A673 (cell line): ENCODE measurements around the gene GAS7. TPM values are rescaled to one million over a fixed set of nuclear protein-coding genes. Genes with fewer than 3 reads are reported as not detected.

Source experiments
- BruUV-seq: library from RNA; stranded (reverse); fragments of 400-500 nt; replicated peaks from 2 replicates; lab custom pipeline; 2021; lab: Mats Ljungman, UMichigan
- CTCF ChIA-PET: fragments of 300-600 bp; sonication (Branson Sonifier 250); formaldehyde crosslinking; loops from one replicate; lab custom pipeline; 2022; ENCODE audit warnings: antibody characterized with exemption; lab: Charles Lee
- POLR2A ChIA-PET: fragments of 300-600 bp; sonication (Branson Sonifier 250); formaldehyde crosslinking; loops from one replicate; lab custom pipeline; 2022; ENCODE audit warnings: antibody characterized with exemption; ENCODE audit not compliant: low non-redundant PET; lab: Charles Lee
- DNase-seq: peaks from one replicate; pipeline ENCODE4 v3.0.0-alpha.2; 2015; ENCODE audit warnings: low spot score
- H3K27ac ChIP-seq: fragments of 200-600 bp; sonication (generic); 2 replicates; pipeline ENCODE4 v1.5.1; 2016; ENCODE audit warnings: mixed run types, low read depth, mild to moderate bottlenecking, mixed read lengths, antibody characterized with exemption, low read length; ENCODE audit not compliant: poor library complexity, severe bottlenecking
- H3K27me3 ChIP-seq: fragments of 200-600 bp; sonication (generic); replicated peaks from 2 replicates; pipeline ENCODE4 v1.6.1; 2017; ENCODE audit warnings: mixed run types, low read depth, mild to moderate bottlenecking, mixed read lengths, antibody characterized with exemption, low read length; ENCODE audit not compliant: insufficient read depth, poor library complexity
- H3K36me3 ChIP-seq: fragments of 200-600 bp; sonication (generic); 2 replicates; pipeline ENCODE4 v1.6.1; 2016; ENCODE audit warnings: mixed run types, mild to moderate bottlenecking, mixed read lengths, antibody characterized with exemption, low read length; ENCODE audit not compliant: insufficient read depth, poor library complexity, severe bottlenecking
- H3K4me1 ChIP-seq: fragments of 200-600 bp; sonication (generic); 2 replicates; pipeline ENCODE4 v1.6.1; 2017; ENCODE audit warnings: mixed run types, mild to moderate bottlenecking, mixed read lengths, antibody characterized with exemption, low read length; ENCODE audit not compliant: insufficient read depth, poor library complexity, severe bottlenecking
- H3K4me3 ChIP-seq: fragments of 200-600 bp; sonication (generic); 2 replicates; pipeline ENCODE4 v1.5.1; 2016; ENCODE audit warnings: low read depth, mixed run types, mild to moderate bottlenecking, mixed read lengths, low read length; ENCODE audit not compliant: poor library complexity, severe bottlenecking
- H3K9me3 ChIP-seq: fragments of 200-600 bp; sonication (generic); 2 replicates; pipeline ENCODE4 v1.6.1; 2016; ENCODE audit warnings: mixed run types, low read depth, mild to moderate bottlenecking, mixed read lengths, antibody characterized with exemption, low read length; ENCODE audit not compliant: poor library complexity, severe bottlenecking
- EZH2 ChIP-seq: fragments of 200-600 bp; sonication (generic); IDR thresholded peaks from 2 replicates; pipeline ENCODE4 v1.6.1; 2017; ENCODE audit warnings: borderline replicate concordance, low read depth, mild to moderate bottlenecking, mixed read lengths, antibody characterized with exemption, low read length; ENCODE audit not compliant: poor library complexity, severe bottlenecking
- intact Hi-C: fragments of 100-400 bp; cut with micrococcal nuclease; formaldehyde crosslinking; loops from one replicate; pipeline ENCODE4 v1.10.0; 2022; ENCODE audit not compliant: unreplicated experiment
- total RNA-seq: library from RNA; stranded (reverse); gene quantifications from 2 replicates; pipeline ENCODE4 v1.2.3, GENCODE V29; 2021
- TF ChIP-seq, protein P1 (sequence below): fragments of 300-800, 200-600 bp; sonication (generic); conservative IDR thresholded peaks from 2 replicates; pipeline ENCODE4 v1.5.1; 2017; ENCODE audit warnings: low read depth, mild to moderate bottlenecking, antibody characterized with exemption, low read length, moderate library complexity, mixed read lengths

The GAS7 gene
- total RNA-seq, 1 experiment from 2014 or later: 2.3 TPM

DNA sequence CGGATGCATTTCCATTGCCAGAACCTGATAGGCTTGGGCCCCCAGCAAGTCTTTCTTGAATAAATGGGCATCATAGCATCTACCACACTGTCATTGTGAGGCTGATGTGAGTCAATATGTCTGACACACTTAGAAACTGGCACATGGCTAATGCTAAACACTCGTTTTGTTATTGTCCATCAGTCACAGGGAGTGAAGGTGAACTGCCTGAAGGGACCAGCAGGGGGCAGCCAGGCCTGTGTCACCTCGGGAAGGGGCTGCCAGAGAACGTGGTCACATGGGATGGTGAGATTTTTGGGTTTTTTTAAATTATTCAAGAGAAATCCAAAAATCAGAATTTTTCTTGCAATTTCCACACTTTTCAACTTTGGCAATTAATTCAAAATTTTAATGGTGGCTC is 292.5 kb downstream of the GAS7 start:
- DNase-seq: peak; percentile 41
- H3K4me1 ChIP-seq: no peaks in the 10 kb centered on the region
- ChIA-PET CTCF (interaction anchor here (0.6 kb wide), 2 partner anchors 334 to 712 kb away, joined by 3 read pairs; no protein-coding TSS in a partner anchor), POLR2A (no interaction called here)
- H3K9me3 ChIP-seq: no peaks in the 10 kb centered on the region
- peaks cover 40% of the 10 kb centered on the region for H3K27me3 ChIP-seq
- no peak overlapping the region for H3K27ac ChIP-seq
- H3K36me3 ChIP-seq: no peaks in the 10 kb centered on the region
- TF ChIP-seq EZH2: no peak
- TF ChIP-seq, protein P1, sequence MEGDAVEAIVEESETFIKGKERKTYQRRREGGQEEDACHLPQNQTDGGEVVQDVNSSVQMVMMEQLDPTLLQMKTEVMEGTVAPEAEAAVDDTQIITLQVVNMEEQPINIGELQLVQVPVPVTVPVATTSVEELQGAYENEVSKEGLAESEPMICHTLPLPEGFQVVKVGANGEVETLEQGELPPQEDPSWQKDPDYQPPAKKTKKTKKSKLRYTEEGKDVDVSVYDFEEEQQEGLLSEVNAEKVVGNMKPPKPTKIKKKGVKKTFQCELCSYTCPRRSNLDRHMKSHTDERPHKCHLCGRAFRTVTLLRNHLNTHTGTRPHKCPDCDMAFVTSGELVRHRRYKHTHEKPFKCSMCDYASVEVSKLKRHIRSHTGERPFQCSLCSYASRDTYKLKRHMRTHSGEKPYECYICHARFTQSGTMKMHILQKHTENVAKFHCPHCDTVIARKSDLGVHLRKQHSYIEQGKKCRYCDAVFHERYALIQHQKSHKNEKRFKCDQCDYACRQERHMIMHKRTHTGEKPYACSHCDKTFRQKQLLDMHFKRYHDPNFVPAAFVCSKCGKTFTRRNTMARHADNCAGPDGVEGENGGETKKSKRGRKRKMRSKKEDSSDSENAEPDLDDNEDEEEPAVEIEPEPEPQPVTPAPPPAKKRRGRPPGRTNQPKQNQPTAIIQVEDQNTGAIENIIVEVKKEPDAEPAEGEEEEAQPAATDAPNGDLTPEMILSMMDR: peak; percentile 71
- intact Hi-C loops: no loop called here
- no TSS peak for BruUV-seq
- H3K4me3 ChIP-seq: no peak overlapping the region

DNA sequence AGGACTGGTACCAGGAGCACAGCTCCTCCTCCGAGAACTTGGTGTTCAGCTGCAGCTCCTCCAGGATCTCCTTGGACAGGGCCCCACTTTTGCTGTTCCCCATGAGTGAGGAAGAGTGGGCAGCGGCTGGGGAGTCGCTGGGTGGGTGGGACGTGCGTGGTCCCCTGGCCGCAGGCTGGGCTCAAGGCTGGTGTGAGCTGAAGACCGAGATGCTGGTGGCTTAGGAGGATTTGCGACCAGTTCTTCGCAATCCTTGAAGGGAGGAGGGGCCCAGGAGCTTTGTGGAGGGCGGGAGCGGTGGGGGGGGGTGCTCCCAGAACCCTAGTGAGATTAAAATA is 293.4 kb downstream of the GAS7 start, which contains the start of gene RCVRN:
TSS of gene RCVRN (minus strand) at position 194 of the 338 bp plus-strand sequence. CDS start at position 103, 91 bp downstream.
- intact Hi-C loops: no loop called here
- BruUV-seq: no TSS peak
- Histone ChIP-seq H3K4me1 (no peaks in the 10 kb centered on the region), H3K4me3 (no peak within 1 kb of the TSS), H3K27ac (no peak within 1 kb of the TSS), H3K36me3 (no peaks in the 10 kb centered on the region), H3K9me3 (no peaks in the 10 kb centered on the region), H3K27me3 (peaks cover 46% of the 10 kb centered on the region)
- no peak for TF ChIP-seq EZH2
- TF ChIP-seq, protein P1: no peak
- ChIA-PET CTCF (no interaction called here), POLR2A (no interaction called here)
- DNase-seq: no peak

DNA sequence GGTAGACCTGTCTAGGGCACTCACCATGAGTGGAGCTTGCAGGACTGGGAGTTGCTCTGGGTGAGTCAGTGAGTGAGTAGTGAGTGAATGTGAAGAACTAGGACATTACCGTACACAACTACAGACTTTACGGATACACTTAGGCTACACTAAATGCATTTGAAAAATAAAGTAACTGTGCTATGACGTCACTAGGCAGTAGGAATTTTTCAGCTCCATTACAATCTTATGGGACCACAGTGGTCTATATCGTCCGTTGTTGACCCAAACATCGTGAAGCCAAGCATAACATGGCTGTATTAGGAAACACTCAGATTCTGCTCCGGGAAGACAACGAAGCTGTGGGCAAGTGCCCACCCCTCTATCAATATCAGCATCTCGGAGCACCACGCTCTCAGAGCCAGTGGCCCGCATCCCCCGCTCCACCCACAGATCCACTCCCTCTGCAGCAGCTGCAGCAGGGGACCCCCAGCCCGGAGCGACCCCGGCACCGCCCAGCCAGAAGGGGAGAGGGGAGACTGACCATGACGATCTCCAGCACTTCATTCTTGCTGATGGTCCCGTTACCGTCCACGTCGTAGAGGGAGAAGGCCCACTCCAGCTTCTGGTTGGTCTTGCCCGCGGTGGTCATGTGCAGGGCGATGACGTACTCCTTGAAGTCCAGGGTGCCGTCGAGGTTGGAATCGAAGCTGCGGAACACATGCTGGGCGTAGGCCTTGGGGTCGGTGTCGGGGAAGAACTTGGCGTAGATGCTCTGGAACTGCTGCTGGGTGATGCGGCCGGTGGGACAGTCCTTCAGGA is 293.9 kb downstream of the GAS7 start:
- Histone ChIP-seq H3K27ac (no peak overlapping the region), H3K36me3 (no peaks in the 10 kb centered on the region), H3K27me3 (peaks cover 51% of the 10 kb centered on the region), H3K4me3 (no peak overlapping the region), H3K4me1 (no peaks in the 10 kb centered on the region), H3K9me3 (no peaks in the 10 kb centered on the region)
- TF ChIP-seq EZH2: no peak
- TF ChIP-seq, protein P1: no peak
- BruUV-seq: no TSS peak
- ChIA-PET CTCF (no interaction called here), POLR2A (no interaction called here)
- intact Hi-C loops: no loop called here
- no peak for DNase-seq
